K562 (cell line): ENCODE data around the gene UMAD1. TPM values are rescaled to one million over a fixed set of nuclear protein-coding genes. Genes with fewer than 3 reads are reported as not detected.

Experiments used
- ATAC-seq: fragments of 200-7000 bp; cut with Tn5 transposase; 3 replicates; pipeline ENCODE4 v1.9.1; 2020; ENCODE audit warnings: moderate library complexity
- BruUV-seq: library from RNA; stranded (reverse); fragments of 400-500 nt; replicated peaks from 2 replicates; lab custom pipeline; 2021; lab: Mats Ljungman, UMichigan
- CTCF ChIA-PET: fragments of 300-600 bp; formaldehyde crosslinking; extraction: SDS; loops from one replicate; lab custom pipeline; 2021; ENCODE audit warnings: low intra/inter-chr PET ratio; lab: Yijun Ruan, JAX
- POLR2A ChIA-PET: fragments of 300-600, 350-650 bp; sonication (Branson Sonifier 250); formaldehyde crosslinking; extraction: SDS; loops from one replicate; lab custom pipeline; 2021; ENCODE audit warnings: antibody characterized with exemption, inconsistent platforms; lab: Yijun Ruan, JAX
- DNase-seq, 4 experiments: peaks; one replicate each; pipeline versions ENCODE4 v3.0.0 to v3.0.0-alpha.2; 2011 to 2018; ENCODE audit warnings: low spot score in 3 of 4, mixed read lengths in 3 of 4; ENCODE audit errors: extremely low read depth in 1 of 4
- FAIRE-seq: peaks from 2 replicates; lab custom pipeline; 2011; peaks lifted over from hg19 to GRCh38; lab: Jason Lieb, UNC
- H2AFZ ChIP-seq: 2 replicates; pipeline ENCODE4 v1.6.0; 2011; ENCODE audit warnings: low read depth, low read length, control low read depth, inconsistent platforms
- H3K27ac ChIP-seq: fragments of 200-600 bp; 3 replicates; pipeline ENCODE4 v1.8.0; 2011; ENCODE audit warnings: low read depth, mild to moderate bottlenecking, control low read depth, inconsistent platforms, low read length, moderate library complexity, mixed read lengths; ENCODE audit errors: extremely low read depth
- H3K27me3 ChIP-seq, 2 experiments: fragments of 300-600 bp in 1 of 2; 2 replicates in 1 of 2; 3 replicates in 1 of 2; pipeline versions ENCODE4 v1.6.0 to v1.8.0; 2011; ENCODE audit warnings: inconsistent platforms in 2 of 2, low read length in 2 of 2, mild to moderate bottlenecking in 1 of 2, mixed read lengths in 1 of 2, moderate library complexity in 1 of 2; ENCODE audit not compliant: control insufficient read depth in 2 of 2, insufficient read depth in 2 of 2
- H3K36me3 ChIP-seq: fragments of 300-600 bp; 3 replicates; pipeline ENCODE4 v1.8.0; 2011; ENCODE audit warnings: mild to moderate bottlenecking, low read length, inconsistent platforms; ENCODE audit not compliant: control insufficient read depth, insufficient read depth
- H3K4me1 ChIP-seq, 2 experiments: fragments of 200-600 bp in 1 of 2; replicated peaks in 1 of 2; 2 replicates in 1 of 2; 3 replicates in 1 of 2; pipeline versions ENCODE4 v1.5.1 to v1.8.0; 2011; ENCODE audit warnings: inconsistent platforms in 2 of 2, low read length in 2 of 2, mild to moderate bottlenecking in 1 of 2, mixed read lengths in 1 of 2, moderate library complexity in 1 of 2; ENCODE audit not compliant: control insufficient read depth in 2 of 2, insufficient read depth in 2 of 2
- H3K4me2 ChIP-seq: 2 replicates; pipeline ENCODE4 v1.6.1; 2011; ENCODE audit warnings: low read length, control low read depth, inconsistent platforms, mixed read lengths; ENCODE audit not compliant: insufficient read depth
- H3K4me3 ChIP-seq: fragments of 200-600 bp; sonication (generic), shearing (Covaris generic); 2 replicates; pipeline ENCODE4 v1.5.1; 2016; ENCODE audit warnings: control low read depth, inconsistent platforms
- H3K79me2 ChIP-seq: fragments of 200-600 bp; 3 replicates; pipeline ENCODE4 v1.8.0; 2011; ENCODE audit warnings: low read length, inconsistent platforms; ENCODE audit not compliant: control insufficient read depth, insufficient read depth
- H3K9ac ChIP-seq, 2 experiments: 2 replicates each; pipeline versions ENCODE4 v1.6.0 to v1.6.1; 2011; ENCODE audit warnings: low read depth in 2 of 2, low read length in 2 of 2, control low read depth in 1 of 2, inconsistent platforms in 1 of 2, mild to moderate bottlenecking in 1 of 2, mixed read lengths in 1 of 2; ENCODE audit not compliant: insufficient read depth in 1 of 2
- H3K9me1 ChIP-seq: one replicate; pipeline ENCODE4 v1.6.0; 2011; ENCODE audit warnings: inconsistent platforms, mild to moderate bottlenecking, low read length, moderate library complexity; ENCODE audit not compliant: control insufficient read depth, insufficient read depth
- H3K9me3 ChIP-seq: replicated peaks from 2 replicates; pipeline ENCODE4 v1.5.1; 2011; ENCODE audit warnings: low read depth, low read length, inconsistent platforms; ENCODE audit not compliant: control insufficient read depth, insufficient read depth
- H4K20me1 ChIP-seq: replicated peaks from 2 replicates; pipeline ENCODE4 v1.6.1; 2011; ENCODE audit warnings: low read length, inconsistent platforms, mixed read lengths; ENCODE audit not compliant: control insufficient read depth, insufficient read depth
- CXXC5 ChIP-seq: fragments of 250-450 bp; sonication (Bioruptor Pico); IDR thresholded peaks from 2 replicates; pipeline ENCODE4 v1.8.0; 2022; ENCODE audit warnings: inconsistent platforms, mild to moderate bottlenecking, moderate library complexity
- ETV6 ChIP-seq, 3 experiments: fragments of 150-350 bp in 1 of 3; sonication (generic) in 1 of 3; formaldehyde crosslinking in 1 of 3; IDR thresholded peaks; 2 replicates each; pipeline versions ENCODE4 v1.6.1 to v1.8.0; 2014 to 2022; ENCODE audit warnings: borderline replicate concordance in 2 of 3, low read depth in 2 of 3, antibody characterized with exemption in 1 of 3, low read length in 1 of 3, mild to moderate bottlenecking in 1 of 3, missing genetic modification reagents in 1 of 3
- HLTF ChIP-seq: fragments of 450-650 bp; IDR thresholded peaks from 2 replicates; pipeline ENCODE4 v1.6.1; 2016
- HNRNPK ChIP-seq: fragments of 200-400 bp; formaldehyde crosslinking; IDR thresholded peaks from one replicate; pipeline ENCODE4 v1.6.1; 2018; ENCODE audit warnings: mild to moderate bottlenecking, low read depth, low read length; ENCODE audit not compliant: poor library complexity, severe bottlenecking
- MCM7 ChIP-seq, 2 experiments: fragments of 450-650 bp; IDR thresholded peaks; 2 replicates each; pipeline ENCODE4 v1.6.1; 2016 to 2018
- PTRF ChIP-seq: fragments of 450-650 bp; IDR thresholded peaks from 2 replicates; pipeline ENCODE4 v1.6.1; 2016; ENCODE audit warnings: mild to moderate bottlenecking, missing genetic modification characterization, missing compliant biosample characterization
- SMARCE1 ChIP-seq: fragments of 450-650 bp; IDR thresholded peaks from 2 replicates; pipeline ENCODE4 v1.7.1; 2016; ENCODE audit warnings: mild to moderate bottlenecking
- WGBS: fragments of 100-300 bp; shearing (Covaris generic); methylation state at CpG from one replicate; pipeline ENCODE4 v1.1.6; 2016; ENCODE audit warnings: low coverage, mixed read lengths; ENCODE audit not compliant: insufficient coverage; ENCODE audit errors: missing lambda C conversion rate; 5-methylcytosine and 5-hydroxymethylcytosine counted together
- in situ Hi-C: fragments of 300-500 bp; cut with MboI; formaldehyde crosslinking; loops from 4 replicates; pipeline ENCODE4 v1.15.0; 2018; ENCODE audit warnings: inconsistent platforms, mixed read lengths
- intact Hi-C: fragments of 100-400 bp; cut with micrococcal nuclease; formaldehyde crosslinking; loops from 2 replicates; pipeline ENCODE4 v1.14.2; 2022
- polyA plus RNA-seq, 8 experiments: library from polyadenylated mRNA; depleted of rRNA in 4 of 8; stranded (reverse) in 5 of 8; unstranded in 3 of 8; fragments of >200 nt; fragmentation: Nextera tagmentation in 2 of 8; fragmentation: Illumina TruSeq in 1 of 8; extraction: Ambion mirVana in 2 of 8; extraction: Trizol in 1 of 8; gene quantifications; 2 replicates each; pipeline versions ENCODE4 v1.2.1 to v1.2.3, GENCODE V29; 2011 to 2014; ENCODE audit warnings: inconsistent platforms in 1 of 8, missing spikeins in 1 of 8
- total RNA-seq, 7 experiments: library from RNA; depleted of rRNA in 6 of 7; stranded (reverse); fragments of >200 nt in 6 of 7; fragmentation: Illumina TruSeq in 2 of 7; extraction: Trizol in 2 of 7; gene quantifications; 2 replicates each; pipeline versions ENCODE4 v1.2.1 to v1.2.3, GENCODE V29; 2011 to 2021; ENCODE audit warnings: low replicate concordance in 1 of 7
- TF ChIP-seq, protein P1 (sequence below): sonication (generic); formaldehyde crosslinking; IDR thresholded peaks from 2 replicates; pipeline ENCODE4 v1.8.0; 2022; ENCODE audit warnings: mild to moderate bottlenecking, low read depth, missing genetic modification reagents
- TF ChIP-seq, protein P2 (sequence below), 2 experiments: fragments of 450-650 bp; IDR thresholded peaks; 2 replicates each; pipeline ENCODE4 v1.6.1; 2018; ENCODE audit warnings: mild to moderate bottlenecking in 2 of 2, low read depth in 1 of 2; ENCODE audit not compliant: partially characterized antibody in 2 of 2

Gene UMAD1
- total and polyA plus RNA-seq, 9 of the 15 experiments (the other 6 are each of a cell fraction or from before 2014, with no cell fraction given) = 9.0 to 26.7 (median 13.3) TPM

- no peak for DNase-seq
- Histone ChIP-seq H3K79me2 (no peaks in the 10 kb centered on the region), H3K4me1 (peaks cover 0 to 5% of the 10 kb centered on the region in 2 experiments; a peak in 3 of 5 replicates), H3K36me3 (no peaks in the 10 kb centered on the region), H3K9me3 (no peaks in the 10 kb centered on the region), H3K9ac (no peak overlapping the region), H3K27ac (no peak overlapping the region), H3K4me2 (no peak overlapping the region), H3K4me3 (no peak overlapping the region), H2AFZ (no peak overlapping the region), H3K9me1 (no peaks in the 10 kb centered on the region), H4K20me1 (no peaks in the 10 kb centered on the region), H3K27me3 (no peaks in the 10 kb centered on the region)
- BruUV-seq = no TSS peak
- no peak for FAIRE-seq
- POLR2A ChIA-PET = interaction anchor here (1.0 to 2.0 kb wide), 2 partner anchors 8 to 9 kb away, joined by 3 to 5 read pairs; no protein-coding TSS in a partner anchor
- WGBS = 91% methylated on average over 2 of the region's 2 CpGs
- intact Hi-C loops = no loop called here
- no peak for ATAC-seq
- TF ChIP-seq SMARCE1 (no peak), CXXC5 (CRISPR knock-in tag) (no peak), PTRF (no peak), MCM7 (IDR thresholded peaks at IDR 0.05) (no peak), HLTF (no peak), HNRNPK (no peak), ETV6 (IDR thresholded peaks at IDR 0.05; ENCODE audit: borderline replicate concordance in 1 of 2, low read depth in 2 of 2, low read length in 1 of 2) (no peak), ETV6 (CRISPR knock-in tag; IDR thresholded peaks at IDR 0.05; ENCODE audit: borderline replicate concordance) (no peak)
- TF ChIP-seq, protein P1, sequence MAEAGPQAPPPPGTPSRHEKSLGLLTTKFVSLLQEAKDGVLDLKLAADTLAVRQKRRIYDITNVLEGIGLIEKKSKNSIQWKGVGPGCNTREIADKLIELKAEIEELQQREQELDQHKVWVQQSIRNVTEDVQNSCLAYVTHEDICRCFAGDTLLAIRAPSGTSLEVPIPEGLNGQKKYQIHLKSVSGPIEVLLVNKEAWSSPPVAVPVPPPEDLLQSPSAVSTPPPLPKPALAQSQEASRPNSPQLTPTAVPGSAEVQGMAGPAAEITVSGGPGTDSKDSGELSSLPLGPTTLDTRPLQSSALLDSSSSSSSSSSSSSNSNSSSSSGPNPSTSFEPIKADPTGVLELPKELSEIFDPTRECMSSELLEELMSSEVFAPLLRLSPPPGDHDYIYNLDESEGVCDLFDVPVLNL = no peak
- TF ChIP-seq, protein P2, sequence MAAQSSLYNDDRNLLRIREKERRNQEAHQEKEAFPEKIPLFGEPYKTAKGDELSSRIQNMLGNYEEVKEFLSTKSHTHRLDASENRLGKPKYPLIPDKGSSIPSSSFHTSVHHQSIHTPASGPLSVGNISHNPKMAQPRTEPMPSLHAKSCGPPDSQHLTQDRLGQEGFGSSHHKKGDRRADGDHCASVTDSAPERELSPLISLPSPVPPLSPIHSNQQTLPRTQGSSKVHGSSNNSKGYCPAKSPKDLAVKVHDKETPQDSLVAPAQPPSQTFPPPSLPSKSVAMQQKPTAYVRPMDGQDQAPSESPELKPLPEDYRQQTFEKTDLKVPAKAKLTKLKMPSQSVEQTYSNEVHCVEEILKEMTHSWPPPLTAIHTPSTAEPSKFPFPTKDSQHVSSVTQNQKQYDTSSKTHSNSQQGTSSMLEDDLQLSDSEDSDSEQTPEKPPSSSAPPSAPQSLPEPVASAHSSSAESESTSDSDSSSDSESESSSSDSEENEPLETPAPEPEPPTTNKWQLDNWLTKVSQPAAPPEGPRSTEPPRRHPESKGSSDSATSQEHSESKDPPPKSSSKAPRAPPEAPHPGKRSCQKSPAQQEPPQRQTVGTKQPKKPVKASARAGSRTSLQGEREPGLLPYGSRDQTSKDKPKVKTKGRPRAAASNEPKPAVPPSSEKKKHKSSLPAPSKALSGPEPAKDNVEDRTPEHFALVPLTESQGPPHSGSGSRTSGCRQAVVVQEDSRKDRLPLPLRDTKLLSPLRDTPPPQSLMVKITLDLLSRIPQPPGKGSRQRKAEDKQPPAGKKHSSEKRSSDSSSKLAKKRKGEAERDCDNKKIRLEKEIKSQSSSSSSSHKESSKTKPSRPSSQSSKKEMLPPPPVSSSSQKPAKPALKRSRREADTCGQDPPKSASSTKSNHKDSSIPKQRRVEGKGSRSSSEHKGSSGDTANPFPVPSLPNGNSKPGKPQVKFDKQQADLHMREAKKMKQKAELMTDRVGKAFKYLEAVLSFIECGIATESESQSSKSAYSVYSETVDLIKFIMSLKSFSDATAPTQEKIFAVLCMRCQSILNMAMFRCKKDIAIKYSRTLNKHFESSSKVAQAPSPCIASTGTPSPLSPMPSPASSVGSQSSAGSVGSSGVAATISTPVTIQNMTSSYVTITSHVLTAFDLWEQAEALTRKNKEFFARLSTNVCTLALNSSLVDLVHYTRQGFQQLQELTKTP (IDR thresholded peaks at IDR 0.05; ENCODE audit: low read depth in 1 of 2, partially characterized antibody in 2 of 2) = no peak
- CTCF ChIA-PET = no interaction called here
- in situ Hi-C loops = no loop called here
These were observed 26.6 kb downstream of the UMAD1 start for GRCh38 chr7:7667187-7667586.
